Measurements from ENCODE around the gene ZNF436.

DNA sequence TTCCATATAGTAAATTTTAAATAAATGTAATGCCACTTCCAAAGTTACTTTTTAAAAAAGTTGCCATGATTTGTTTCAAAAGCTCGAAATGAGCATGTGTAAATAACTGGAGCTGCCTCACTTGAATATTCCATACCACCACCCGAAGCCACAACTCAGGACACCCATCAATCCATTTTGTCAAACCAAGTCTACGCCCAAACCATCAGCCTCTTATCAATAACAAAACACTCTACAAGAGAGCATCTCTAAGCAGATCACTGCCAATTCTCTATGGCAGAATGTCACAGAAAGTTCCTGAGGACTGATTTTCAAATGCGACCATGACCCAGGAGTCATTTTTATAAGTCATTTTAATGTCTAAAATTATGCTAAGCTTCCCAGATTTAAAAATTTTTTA is 30.0 kb downstream of the ZNF436 start:
- TF ChIP-seq CTCF (IDR thresholded peaks at IDR 0.05) = no peak
- no peak for TF ChIP-seq POLR2A (IDR thresholded peaks at IDR 0.05)
